SHP77 (cell line): ENCODE results near the gene ARL4A.

Experiments
- DNase-seq, 2 experiments: peaks; one replicate each; lab custom pipeline; 2025; lab: John Stamatoyannopoulos, UW

ARL4A gene

GRCh38 chr7:12701433-12701832 lies 14.0 kb downstream of the ARL4A start:
- no peak for DNase-seq

GRCh38 chr7:12703881-12704280 lies 16.4 kb downstream of the ARL4A start:
- DNase-seq: no peak

DNA sequence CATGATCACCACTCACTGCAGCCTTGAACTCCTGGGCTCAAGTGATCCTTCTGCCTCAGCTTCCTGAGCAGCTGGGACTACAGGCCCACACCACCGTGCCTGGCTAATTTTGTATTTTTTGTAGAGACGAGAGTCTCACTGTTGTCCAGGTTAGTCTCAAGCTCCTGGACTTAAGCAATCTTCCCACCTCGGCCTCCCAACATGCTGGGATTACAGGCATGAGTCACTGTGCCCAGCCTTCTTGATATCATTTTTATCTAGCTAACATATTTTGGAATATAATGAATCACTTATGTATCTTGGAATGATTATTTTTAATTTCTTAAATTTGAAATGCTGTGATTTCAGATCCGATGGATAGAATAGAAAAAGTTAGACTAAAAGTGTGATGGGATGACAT lies 18.4 kb downstream of the ARL4A start:
- no peak for DNase-seq

DNA sequence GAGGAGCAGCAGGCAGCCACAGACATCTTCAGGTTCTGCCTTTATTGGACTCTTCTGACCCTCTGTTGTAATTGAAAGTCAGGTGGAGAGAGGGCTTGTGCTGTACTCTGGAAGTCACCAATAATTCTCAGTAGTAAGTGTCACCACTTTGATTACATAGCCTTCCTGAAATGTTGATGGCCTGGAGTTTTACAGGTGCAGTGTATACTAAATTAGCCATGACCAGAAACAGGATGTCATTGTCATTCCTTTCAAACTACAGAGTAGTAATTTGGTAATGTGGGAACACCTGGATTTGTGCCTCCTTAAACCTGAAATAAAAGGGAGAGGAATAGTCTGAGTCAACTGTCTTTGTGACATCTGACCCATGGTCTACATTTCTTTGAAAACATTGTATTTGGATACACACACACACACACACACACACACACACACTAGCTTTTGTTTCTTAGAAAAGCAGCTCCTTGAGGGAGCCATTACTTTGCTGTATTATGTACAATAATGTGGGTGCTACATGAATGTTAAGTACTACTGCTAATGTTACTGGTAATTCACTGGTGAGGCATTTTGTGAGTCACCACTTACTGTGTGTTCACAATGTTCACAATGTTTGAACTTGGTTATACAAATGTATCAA lies 19.6 kb downstream of the ARL4A start:
- peak in 1 of 2 experiments; percentile 23 for DNase-seq

- DNase-seq: no peak
These were observed 20.9 kb downstream of the ARL4A start for GRCh38 chr7:12708314-12708713.

- no peak for DNase-seq
These were observed 22.5 kb downstream of the ARL4A start for GRCh38 chr7:12709726-12710502.

DNA sequence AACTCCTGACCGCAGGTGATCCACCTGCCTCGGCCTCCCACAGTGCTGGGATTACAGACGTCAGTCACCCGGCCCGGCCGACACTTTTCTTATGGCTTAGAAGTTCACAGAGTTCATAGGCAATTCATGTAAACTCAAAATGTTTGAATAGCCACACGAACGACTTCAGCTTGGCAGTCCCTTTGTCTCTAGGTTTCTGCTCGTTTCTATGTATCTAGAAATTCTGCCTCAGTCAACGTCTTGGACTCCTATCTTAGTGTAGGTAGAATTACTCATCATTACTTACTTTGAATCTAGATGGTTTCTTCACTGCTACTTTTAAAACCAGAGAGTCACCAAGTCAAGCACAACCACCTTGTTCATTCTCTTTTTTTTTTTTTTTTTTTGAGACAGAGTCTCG lies 23.7 kb downstream of the ARL4A start:
- DNase-seq: no peak

DNA sequence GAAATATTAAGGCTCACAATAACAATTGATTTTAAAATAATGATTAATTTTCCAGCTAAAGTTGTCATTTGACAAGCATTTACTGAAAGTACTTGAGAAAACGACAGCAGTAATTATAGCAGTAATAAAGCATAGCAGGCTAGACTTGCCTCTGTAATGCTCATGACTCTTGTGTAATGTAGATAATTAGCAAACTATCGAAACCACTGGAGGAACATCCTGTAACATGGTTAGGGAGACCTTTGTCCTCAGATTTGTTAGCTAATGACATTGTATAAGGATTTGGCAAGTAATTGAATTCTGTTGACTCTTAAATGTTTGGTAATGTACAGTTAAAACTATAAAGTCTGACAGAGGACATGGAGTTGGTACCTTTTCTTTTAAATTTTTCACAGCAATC lies 24.8 kb downstream of the ARL4A start:
- no peak for DNase-seq

GRCh38 chr7:12713625-12714378 lies 26.4 kb downstream of the ARL4A start:
- no peak for DNase-seq

- DNase-seq: no peak
These were observed 26.9 kb downstream of the ARL4A start for GRCh38 chr7:12714379-12714737.

- DNase-seq: peak; percentile 85 to 86
These were observed 28.1 kb downstream of the ARL4A start for GRCh38 chr7:12715372-12716133.

DNA sequence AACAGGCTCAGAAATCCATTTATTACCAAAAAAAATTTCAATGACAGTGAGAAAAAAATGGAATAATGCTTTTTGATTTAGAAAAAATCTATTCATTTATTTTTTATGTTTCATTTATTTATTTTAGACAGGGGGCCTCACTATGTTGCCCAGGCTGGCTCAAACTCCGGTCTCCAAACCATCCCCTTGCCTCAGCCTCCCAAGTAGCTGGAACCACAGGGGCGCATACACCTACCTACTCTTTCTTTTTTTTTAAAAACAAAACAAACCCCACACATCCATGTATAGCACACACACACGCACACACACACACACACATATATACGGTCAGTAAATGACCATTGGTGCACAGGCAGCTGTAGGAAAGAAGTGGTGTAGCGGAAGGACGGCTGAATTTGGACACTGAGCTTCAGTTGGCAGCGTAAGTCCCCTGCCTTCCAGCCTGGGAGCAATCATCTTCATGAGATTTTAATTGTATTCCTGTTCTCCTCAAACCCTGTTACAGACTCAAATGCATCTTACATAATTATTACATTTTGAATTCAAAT lies 28.8 kb downstream of the ARL4A start:
- peak; percentile 41 to 53 for DNase-seq

GRCh38 chr7:12716722-12717121 lies 29.3 kb downstream of the ARL4A start:
- no peak for DNase-seq

GRCh38 chr7:12719141-12719919 lies 31.9 kb downstream of the ARL4A start:
- no peak for DNase-seq

- no peak for DNase-seq
These were observed 32.8 kb downstream of the ARL4A start for GRCh38 chr7:12719981-12720865.

GRCh38 chr7:12721286-12721830 lies 33.9 kb downstream of the ARL4A start:
- DNase-seq: no peak

- no peak for DNase-seq
These were observed 34.7 kb downstream of the ARL4A start for GRCh38 chr7:12722136-12722535.

DNA sequence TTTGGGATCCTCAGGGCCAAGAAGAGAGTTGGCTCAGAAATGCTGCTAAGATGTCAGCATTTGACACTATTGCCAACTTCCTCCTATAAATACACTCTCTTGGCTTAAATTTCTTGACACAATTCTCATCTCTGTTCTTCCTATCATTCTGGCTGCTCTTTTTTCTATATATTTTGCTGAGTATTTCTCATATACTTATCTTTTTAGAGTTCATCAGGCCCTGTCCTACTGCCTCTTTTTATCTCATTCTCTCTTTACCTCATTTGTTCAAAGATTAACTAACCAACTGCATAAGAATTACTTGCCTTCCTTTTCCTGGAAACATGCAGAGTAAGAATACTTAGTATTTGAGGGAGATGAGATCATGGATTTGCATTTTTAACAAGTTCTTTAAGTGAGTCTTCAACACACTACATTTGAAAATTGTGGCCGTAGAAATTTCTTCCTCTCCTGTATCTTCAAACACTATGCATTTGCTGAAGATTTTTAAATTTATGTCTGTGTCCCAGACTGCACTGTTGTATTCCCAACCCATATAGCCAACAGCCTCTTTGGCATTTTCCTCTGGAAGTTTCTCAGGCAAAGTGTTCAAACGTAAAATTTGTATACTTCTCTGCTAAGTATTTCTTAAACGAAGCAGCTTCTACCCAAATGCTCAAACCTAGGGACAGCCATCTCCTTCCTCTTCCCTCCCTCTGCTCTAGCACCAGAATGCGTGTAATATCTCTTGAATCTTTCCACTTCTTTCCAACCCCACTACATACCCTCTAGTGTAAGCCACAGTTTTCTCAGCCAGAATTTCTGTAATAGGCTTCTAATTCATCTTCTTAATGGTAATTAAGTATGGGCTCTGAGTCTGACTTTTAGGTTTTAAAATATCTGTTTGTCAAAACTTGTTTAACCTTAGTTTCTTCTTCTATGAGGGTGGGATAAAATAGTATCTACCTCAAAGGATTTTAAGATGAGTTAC lies 35.5 kb downstream of the ARL4A start:
- no peak for DNase-seq
